H7 (cell line): ENCODE results near the gene HOXB9. TPM values are rescaled to one million over a fixed set of nuclear protein-coding genes. Genes with fewer than 3 reads are reported as not detected.

Experiments used
- DNase-seq: peaks from one replicate; pipeline ENCODE4 v3.0.0; 2012
- H3K27me3 ChIP-seq: 2 replicates; pipeline ENCODE4 v1.6.0; 2011; ENCODE audit warnings: mild to moderate bottlenecking, low read length; ENCODE audit not compliant: control insufficient read depth, insufficient read depth
- H3K36me3 ChIP-seq: replicated peaks from 2 replicates; pipeline ENCODE4 v1.5.1; 2011; ENCODE audit warnings: low read length; ENCODE audit not compliant: control insufficient read depth, insufficient read depth
- H3K4me3 ChIP-seq: 2 replicates; pipeline ENCODE4 v1.5.1; 2011; ENCODE audit warnings: low read depth, mild to moderate bottlenecking, control low read depth, low read length, moderate library complexity; ENCODE audit not compliant: insufficient read depth
- total RNA-seq: library from RNA; depleted of rRNA; stranded (reverse); fragments of >200 nt; shearing (Covaris generic); gene quantifications from 2 replicates; pipeline ENCODE4 v1.2.3, GENCODE V29; 2014

The HOXB9 gene
- total RNA-seq, 1 experiment from 2014 or later = not detected

DNA sequence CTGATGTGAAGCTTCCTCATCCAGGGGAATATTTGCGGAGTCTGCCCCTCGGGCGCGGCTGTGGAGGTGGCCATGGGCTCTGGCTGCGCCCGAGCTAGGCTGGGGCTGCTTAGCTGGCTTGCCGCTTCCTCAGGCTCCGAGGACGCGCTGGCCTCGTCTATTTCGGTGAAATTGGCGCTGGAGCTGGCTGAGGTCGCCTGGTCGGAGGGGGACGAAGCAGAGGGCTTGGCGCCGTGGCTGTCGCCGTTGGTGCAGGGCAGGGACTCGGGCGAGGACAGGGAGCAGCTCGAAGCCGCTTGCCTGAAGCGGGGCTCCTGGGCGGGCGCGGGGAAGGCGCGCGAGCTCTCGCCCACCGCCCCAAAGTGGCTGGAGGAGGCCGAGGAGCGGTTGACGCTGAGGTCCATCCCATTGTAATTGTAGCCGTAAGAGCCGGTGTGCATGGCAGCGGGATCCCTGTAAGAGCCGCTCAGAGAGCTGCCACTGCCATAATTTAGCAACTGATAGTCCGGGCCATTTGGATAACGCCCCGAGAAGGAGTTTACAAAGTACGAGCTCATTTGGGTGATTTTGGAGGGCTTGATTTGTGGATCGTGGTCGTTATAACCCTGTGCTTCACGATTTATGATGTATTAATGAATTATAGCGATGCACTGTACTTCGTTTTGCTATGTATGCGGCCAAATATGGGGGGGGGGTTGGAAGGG lies 32.9 kb downstream of the HOXB9 start, which contains the start of gene HOXB5:
TSS of gene HOXB5 (minus strand) at position 654 of the 704 bp plus-strand sequence. CDS start at position 557, 97 bp downstream.
- no peak within 1 kb of the TSS for H3K4me3 ChIP-seq
- H3K27me3 ChIP-seq = peaks cover 99% of the 10 kb centered on the region
- peak; percentile 78 for DNase-seq
- H3K36me3 ChIP-seq = no peaks in the 10 kb centered on the region

GRCh38 chr17:48592577-48592976 lies 33.6 kb downstream of the HOXB9 start:
- peaks cover 99% of the 10 kb centered on the region for H3K27me3 ChIP-seq
- no peak overlapping the region for H3K4me3 ChIP-seq
- no peaks in the 10 kb centered on the region for H3K36me3 ChIP-seq
- DNase-seq = peak; percentile 70

- Histone ChIP-seq H3K4me3 (no peak overlapping the region), H3K27me3 (peaks cover 99% of the 10 kb centered on the region)
- peak; percentile 66 for DNase-seq
Measured at GRCh38 chr17:48592057-48592514, 34.1 kb downstream of the HOXB9 start.

GRCh38 chr17:48591255-48592056 lies 34.7 kb downstream of the HOXB9 start:
- H3K36me3 ChIP-seq = no peaks in the 10 kb centered on the region
- H3K27me3 ChIP-seq = peaks cover 99% of the 10 kb centered on the region
- no peak overlapping the region for H3K4me3 ChIP-seq
- DNase-seq = no peak

More at GRCh38 chr17:48592057-48592514, 34.1 kb downstream of the HOXB9 start:
- H3K36me3 ChIP-seq = no peaks in the 10 kb centered on the region

- H3K4me3 ChIP-seq = no peak overlapping the region
- peaks cover 99% of the 10 kb centered on the region for H3K27me3 ChIP-seq
- no peaks in the 10 kb centered on the region for H3K36me3 ChIP-seq
- no peak for DNase-seq
Measured at GRCh38 chr17:48590607-48591161, 35.5 kb downstream of the HOXB9 start.

- no peak for DNase-seq
- Histone ChIP-seq H3K36me3 (no peaks in the 10 kb centered on the region), H3K27me3 (peaks cover 99% of the 10 kb centered on the region), H3K4me3 (no peak within 1 kb of the TSS)
Measured at GRCh38 chr17:48589831-48590606, 36.1 kb downstream of the HOXB9 start, which contains the start of gene HOXB3. Gene HOXB3, minus strand, starts transcription at chr17:48590241. Its CDS starts 37,767 bp downstream, at chr17:48552474.

DNA sequence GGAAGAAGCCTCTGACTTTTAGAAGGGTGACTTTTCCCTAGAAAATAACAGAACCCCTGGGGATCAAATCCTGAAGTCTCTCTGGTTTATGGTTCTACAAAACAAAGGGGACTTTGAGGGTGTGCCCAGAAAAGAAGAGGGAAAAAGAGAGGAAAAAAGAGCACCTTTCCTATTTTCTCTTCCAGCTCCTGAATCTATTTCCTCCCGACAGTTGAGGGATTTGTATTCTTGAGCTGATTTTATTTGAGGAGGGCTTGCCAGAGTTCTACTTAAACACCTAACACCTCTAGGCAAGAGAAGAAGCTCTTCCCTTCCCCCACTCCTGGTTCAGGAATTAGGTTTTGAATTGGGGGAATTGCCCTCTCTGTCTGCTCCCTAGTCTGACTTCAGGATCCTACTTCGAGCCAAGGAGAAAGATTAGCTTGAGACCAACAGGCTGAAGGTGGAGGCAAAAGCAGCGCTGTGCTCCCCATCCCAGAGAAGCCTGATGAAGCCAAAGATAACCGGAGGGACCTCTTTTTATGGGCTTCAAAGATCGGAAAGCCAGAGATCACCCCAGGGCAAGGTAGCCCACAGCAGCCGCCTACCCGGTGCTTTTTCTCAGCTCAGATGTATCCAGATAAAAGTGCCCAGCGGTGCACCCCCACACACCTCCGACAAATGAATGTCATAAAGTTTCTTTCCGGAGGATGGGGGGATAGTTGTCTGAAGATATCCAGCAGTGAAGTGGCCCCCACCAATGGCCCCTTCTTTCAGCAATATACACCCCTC lies 36.9 kb downstream of the HOXB9 start:
- H3K27me3 ChIP-seq = peaks cover 99% of the 10 kb centered on the region
- DNase-seq = no peak
- no peaks in the 10 kb centered on the region for H3K36me3 ChIP-seq
- no peak overlapping the region for H3K4me3 ChIP-seq

DNA sequence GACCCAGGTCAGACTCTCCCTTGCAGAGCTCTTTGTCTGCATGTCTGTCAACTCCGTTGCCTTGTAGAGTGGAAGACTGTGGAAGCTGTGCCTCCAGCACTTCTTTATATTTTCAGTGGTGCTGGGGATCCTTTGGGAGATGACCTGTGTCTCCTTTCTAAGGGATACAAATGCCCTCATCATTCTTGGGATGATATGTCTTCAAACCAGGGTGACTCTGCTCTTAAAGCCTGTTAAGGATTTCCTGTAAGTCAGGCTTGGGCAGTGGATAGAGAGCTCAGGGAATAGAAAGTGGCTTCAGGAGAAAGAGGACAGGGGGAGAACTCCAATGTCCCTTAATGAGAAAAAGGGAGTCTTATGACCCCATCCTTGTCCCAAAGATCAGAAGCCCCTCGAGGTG lies 37.6 kb downstream of the HOXB9 start:
- no peaks in the 10 kb centered on the region for H3K36me3 ChIP-seq
- peaks cover 100% of the 10 kb centered on the region for H3K27me3 ChIP-seq
- no peak for DNase-seq
- no peak overlapping the region for H3K4me3 ChIP-seq

DNA sequence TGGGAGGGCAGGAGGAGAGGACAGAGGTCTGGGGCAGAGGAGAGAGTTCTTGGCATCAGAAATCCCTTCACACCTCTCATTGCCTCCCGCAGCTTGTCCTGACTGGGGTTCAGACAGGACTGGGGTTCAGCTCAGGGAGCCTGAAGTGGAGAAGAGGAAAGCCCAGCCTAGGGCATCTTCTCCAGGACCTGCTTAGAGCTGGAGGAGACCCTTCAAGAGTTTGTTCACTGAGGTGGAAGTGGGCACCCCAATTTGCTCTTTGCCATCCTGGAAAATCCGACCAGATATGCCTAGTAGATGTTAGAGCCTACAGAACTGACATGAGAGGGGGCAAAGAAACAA lies 38.1 kb downstream of the HOXB9 start:
- Histone ChIP-seq H3K27me3 (peaks cover 100% of the 10 kb centered on the region), H3K4me3 (no peak overlapping the region), H3K36me3 (no peaks in the 10 kb centered on the region)
- DNase-seq = no peak

DNA sequence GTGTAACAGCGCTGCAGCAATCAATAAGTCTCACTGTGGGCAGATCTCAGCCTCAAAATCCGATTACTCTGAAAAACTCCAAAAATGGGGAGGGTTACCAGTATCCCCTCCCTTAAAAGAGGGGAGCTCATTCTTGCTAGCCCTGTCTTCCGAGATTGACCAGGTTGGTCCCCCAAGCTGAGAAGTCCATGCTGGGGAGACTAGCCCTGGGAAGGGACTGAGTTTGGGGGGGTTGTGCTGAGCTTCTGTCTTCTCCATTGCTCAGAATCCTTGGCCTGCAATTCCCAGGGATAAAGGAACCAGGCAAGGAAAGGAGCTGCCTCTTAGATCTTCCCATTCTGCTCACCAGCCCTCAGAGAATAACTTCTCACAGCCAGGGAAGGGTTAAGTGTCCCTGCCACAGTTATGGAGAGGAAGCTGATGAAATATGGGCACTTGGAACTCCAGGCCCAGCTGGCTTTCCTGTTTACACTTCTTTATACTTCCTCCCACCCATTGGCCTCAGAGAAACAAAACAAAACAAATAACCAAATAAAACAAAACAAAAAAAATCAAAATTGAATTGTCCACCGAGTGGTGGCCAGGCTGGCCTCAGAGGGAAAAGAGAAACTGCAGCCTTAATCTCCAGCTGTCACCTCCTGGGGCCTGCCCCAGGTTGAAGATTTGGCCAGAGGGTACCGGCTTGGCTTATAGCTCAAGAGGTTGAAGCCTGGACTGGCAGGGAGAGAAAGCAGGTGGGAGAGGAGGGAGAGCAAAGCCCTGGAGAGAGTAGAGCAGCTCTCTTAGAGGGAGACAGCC lies 38.7 kb downstream of the HOXB9 start:
- H3K27me3 ChIP-seq = peaks cover 100% of the 10 kb centered on the region
- no peak overlapping the region for H3K4me3 ChIP-seq
- DNase-seq = no peak

DNA sequence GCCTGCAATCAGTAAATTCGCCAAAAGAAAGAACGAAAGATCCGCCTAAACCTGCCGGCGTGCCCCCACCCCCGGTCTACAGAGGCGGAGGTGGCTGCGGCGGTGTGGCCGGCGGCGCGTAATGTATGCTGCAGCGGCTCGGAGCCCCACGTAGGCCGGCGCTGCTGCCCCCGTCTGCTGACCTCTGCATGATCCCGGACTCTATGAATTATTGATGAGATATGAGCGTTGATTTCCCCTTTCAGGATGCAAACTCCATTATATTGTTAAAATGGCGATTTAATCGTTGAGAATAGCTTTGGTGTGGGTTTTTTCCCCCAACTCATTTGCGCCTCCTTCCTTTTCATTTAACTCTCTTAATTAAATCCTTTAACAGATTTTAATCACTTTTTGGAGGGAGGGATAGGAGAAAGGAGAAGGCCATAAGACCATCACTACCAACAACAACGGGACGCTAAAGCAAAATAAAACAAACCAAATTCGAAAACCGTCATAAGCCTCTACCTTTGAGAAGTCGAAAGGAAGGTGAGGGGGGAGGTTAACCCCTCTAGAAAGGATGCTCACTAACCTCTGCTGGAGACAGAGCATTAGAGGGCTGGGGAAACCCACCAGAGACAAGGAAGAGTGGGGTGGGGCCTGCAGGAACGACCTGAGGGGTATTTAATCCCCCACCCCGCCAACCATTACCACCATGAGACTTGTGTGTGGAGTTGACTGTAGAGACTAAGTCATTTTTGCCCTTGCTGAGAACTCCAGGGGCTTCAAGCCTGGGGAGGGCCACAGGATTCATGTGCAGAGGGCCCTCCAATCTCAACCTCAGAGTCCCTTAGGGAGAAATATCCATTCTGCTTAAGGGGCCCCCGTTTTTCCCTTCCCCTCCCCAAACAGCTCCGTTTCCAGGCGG lies 39.6 kb downstream of the HOXB9 start:
- peak; percentile 78 for DNase-seq
- Histone ChIP-seq H3K36me3 (no peaks in the 10 kb centered on the region), H3K27me3 (peaks cover 100% of the 10 kb centered on the region), H3K4me3 (no peak overlapping the region)

More for the DNA sequence above, 38.7 kb downstream of the HOXB9 start:
- H3K36me3 ChIP-seq = no peaks in the 10 kb centered on the region

DNA sequence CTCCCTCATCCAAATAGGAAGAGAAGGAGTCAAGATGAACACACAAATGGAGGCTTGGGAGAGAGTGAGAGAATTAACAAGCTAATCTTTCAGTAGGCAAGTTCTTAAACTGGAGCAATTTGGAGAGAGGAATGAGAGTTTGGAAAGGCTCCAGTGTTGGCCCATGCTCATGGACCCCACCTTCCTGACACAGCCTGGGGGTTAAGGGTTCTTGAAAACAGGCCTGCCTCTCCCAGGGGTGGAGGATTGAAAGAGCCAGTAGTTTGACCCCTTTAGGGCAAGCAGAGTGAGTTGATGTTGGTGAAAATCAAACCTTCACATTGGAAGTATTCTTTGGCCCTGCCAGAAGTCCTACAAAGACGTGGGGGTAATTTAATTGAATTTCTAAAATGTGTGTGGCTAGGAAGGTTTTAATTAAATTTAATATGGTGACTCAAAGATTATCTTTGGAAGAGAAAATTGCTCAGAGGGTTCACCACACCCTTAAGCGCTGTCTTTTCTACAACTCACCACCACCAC lies 41.9 kb downstream of the HOXB9 start:
- no peak for DNase-seq
- Histone ChIP-seq H3K4me3 (no peak overlapping the region), H3K36me3 (no peaks in the 10 kb centered on the region), H3K27me3 (peaks cover 100% of the 10 kb centered on the region)
